Brain microvascular endothelial cell (primary cell): ENCODE data around the gene SEPSECS.

Experiments
- DNase-seq: peaks from one replicate; pipeline ENCODE4 v3.0.0-alpha.2; 2020
- H3K27ac ChIP-seq: fragments of 250-450 bp; sonication (Bioruptor Pico); 2 replicates; pipeline ENCODE4 v1.5.1; 2020; ENCODE audit warnings: mild to moderate bottlenecking, moderate library complexity
- H3K27me3 ChIP-seq: fragments of 250-450 bp; sonication (Bioruptor Pico); replicated peaks from 2 replicates; pipeline ENCODE4 v1.5.1; 2020; ENCODE audit warnings: mild to moderate bottlenecking
- H3K36me3 ChIP-seq: fragments of 250-450 bp; sonication (Bioruptor Pico); replicated peaks from 2 replicates; pipeline ENCODE4 v1.5.1; 2020; ENCODE audit warnings: mild to moderate bottlenecking
- H3K4me3 ChIP-seq: 2 replicates; pipeline ENCODE4 v1.5.1; 2011; ENCODE audit warnings: low read depth, mild to moderate bottlenecking, control low read depth, low read length, moderate library complexity
- CTCF ChIP-seq: IDR thresholded peaks from 2 replicates; pipeline ENCODE4 v1.5.1; 2011; ENCODE audit warnings: low read depth, mild to moderate bottlenecking, moderate library complexity, low read length, control low read depth, inconsistent platforms; ENCODE audit errors: missing control alignments
- in situ Hi-C: cut with HindIII; loops from 2 replicates; pipeline ENCODE4 v1.10.0; 2017; ENCODE audit warnings: low sequenced_read_pairs, low pct_ligation_motif_present

SEPSECS gene

GRCh38 chr4:25162566-25162965 lies 2.3 kb upstream of the SEPSECS start:
- in situ Hi-C loops, result no loop called here
- no peak overlapping the region for H3K4me3 ChIP-seq

GRCh38 chr4:25161593-25161950 lies 1.3 kb upstream of the SEPSECS start:
- H3K27me3 ChIP-seq, result no peaks in the 10 kb centered on the region
- H3K36me3 ChIP-seq, result no peaks in the 10 kb centered on the region
- in situ Hi-C loops, result no loop called here
- peak overlapping the region; percentile 86 for H3K4me3 ChIP-seq
- no peak for DNase-seq
- peak overlapping the region; percentile 84 for H3K27ac ChIP-seq
- no peak for TF ChIP-seq CTCF

More at GRCh38 chr4:25162566-25162965, 2.3 kb upstream of the SEPSECS start:
- no peak for DNase-seq
- Histone ChIP-seq H3K27ac (no peak overlapping the region), H3K27me3 (no peaks in the 10 kb centered on the region), H3K36me3 (no peaks in the 10 kb centered on the region)
- TF ChIP-seq CTCF, result no peak

DNA sequence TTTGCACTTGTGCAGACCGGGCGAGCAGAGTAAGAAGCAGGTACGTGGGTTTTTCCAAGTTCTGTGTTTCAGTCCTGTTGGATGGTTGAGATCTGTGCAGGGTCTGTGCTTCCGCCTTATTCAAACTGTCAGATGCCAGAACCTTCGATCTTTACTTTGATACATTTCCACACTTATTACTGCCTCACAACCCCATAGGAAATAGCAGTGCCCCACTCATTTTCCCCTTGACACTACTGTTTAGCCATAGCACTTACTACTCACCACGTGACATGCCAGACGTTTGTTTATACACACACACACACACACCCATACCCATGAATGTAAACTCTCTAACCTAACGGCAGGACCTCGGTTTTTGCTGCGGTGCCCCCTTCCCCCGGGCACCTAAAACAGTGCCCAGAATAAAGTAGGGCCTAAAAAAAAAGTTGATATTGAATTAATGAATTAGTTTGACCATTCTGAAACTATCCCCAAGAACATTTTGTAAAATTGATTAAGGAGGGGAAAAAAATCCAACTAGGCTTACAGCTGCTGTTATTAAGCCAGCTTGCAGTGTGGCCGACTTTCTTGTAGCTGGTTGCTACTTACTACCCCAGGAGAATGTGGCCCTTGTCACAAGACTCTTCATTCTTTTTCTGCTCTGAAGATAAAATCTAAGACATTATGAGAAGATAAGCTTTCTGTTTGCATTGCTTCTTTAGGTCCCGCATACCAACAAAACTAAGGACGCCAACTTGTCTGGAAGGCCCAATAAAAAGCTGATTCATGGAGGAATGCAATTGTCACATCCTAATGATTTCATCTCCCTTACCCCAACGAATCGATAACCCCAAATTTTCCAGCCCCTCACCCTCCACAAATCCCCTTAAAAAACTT lies 704 bp upstream of the SEPSECS start:
- Histone ChIP-seq H3K4me3 (peak overlapping the region; percentile 86), H3K36me3 (no peaks in the 10 kb centered on the region), H3K27ac (peak overlapping the region; percentile 84), H3K27me3 (no peaks in the 10 kb centered on the region)
- in situ Hi-C loops, result no loop called here
- no peak for TF ChIP-seq CTCF
- no peak for DNase-seq

GRCh38 chr4:25158817-25159216 lies 1.4 kb downstream of the SEPSECS start:
- Histone ChIP-seq H3K27ac (no peak overlapping the region), H3K4me3 (no peak overlapping the region), H3K27me3 (no peaks in the 10 kb centered on the region), H3K36me3 (no peaks in the 10 kb centered on the region)
- TF ChIP-seq CTCF, result no peak
- DNase-seq, result no peak
- in situ Hi-C loops, result no loop called here

- in situ Hi-C loops, result no loop called here
- TF ChIP-seq CTCF, result no peak
These were observed 3.2 kb downstream of the SEPSECS start for GRCh38 chr4:25157081-25157480.

GRCh38 chr4:25155947-25156346 lies 4.3 kb downstream of the SEPSECS start:
- in situ Hi-C loops, result no loop called here
- no peak overlapping the region for H3K4me3 ChIP-seq
- H3K36me3 ChIP-seq, result no peaks in the 10 kb centered on the region
- no peak for TF ChIP-seq CTCF
- no peaks in the 10 kb centered on the region for H3K27me3 ChIP-seq
- DNase-seq, result no peak
- H3K27ac ChIP-seq, result no peak overlapping the region

More at GRCh38 chr4:25157081-25157480, 3.2 kb downstream of the SEPSECS start:
- H3K4me3 ChIP-seq, result no peak overlapping the region
- DNase-seq, result no peak
- no peaks in the 10 kb centered on the region for H3K27me3 ChIP-seq
- H3K27ac ChIP-seq, result no peak overlapping the region
- no peaks in the 10 kb centered on the region for H3K36me3 ChIP-seq
